H1 (cell line): ENCODE measurements around the gene PANX1. TPM values are rescaled to one million over a fixed set of nuclear protein-coding genes. Genes with fewer than 3 reads are reported as not detected.

ENCODE experiments used
- GABPA ChIP-seq: IDR thresholded peaks from 2 replicates; pipeline ENCODE4 v1.6.1; 2011; ENCODE audit warnings: mild to moderate bottlenecking, low read length, moderate library complexity, borderline replicate concordance; ENCODE audit not compliant: insufficient read depth
- polyA plus RNA-seq, 7 experiments: library from polyadenylated mRNA; depleted of rRNA in 3 of 7; stranded (reverse) in 5 of 7; unstranded in 2 of 7; fragments of >200 nt in 5 of 7; fragments of 200-250 nt in 2 of 7; gene quantifications; 1 replicate in 5 of 7; 2 replicates in 1 of 7; 4 replicates in 1 of 7; pipeline versions ENCODE4 v1.2.1 to v1.2.3, GENCODE V29; 2011 to 2013; ENCODE audit warnings: missing spikeins in 2 of 7, mixed read lengths in 2 of 7
- total RNA-seq: library from RNA; stranded (reverse); fragmentation: NEBNext Ultra II Directional; extraction: Animal tissue kit (Norgen Biotek cat#: 25700); gene quantifications from 2 replicates; pipeline ENCODE4 v1.2.1, GENCODE V29; 2021

The PANX1 gene
- total and polyA plus RNA-seq, 2 of the 8 experiments (the other 6 are each of a cell fraction or from before 2014, with no cell fraction given), result 15.9 to 35.2 TPM

GRCh38 chr11:94131718-94132115 lies 3.1 kb downstream of the PANX1 start (continued):
- TF ChIP-seq GABPA, result no peak
- TF ChIP-seq, all 59 proteins: peak for 0
